ENCODE data around the gene CBLN2.

The CBLN2 gene

GRCh38 chr18:72588360-72588759, 44.2 kb upstream of the CBLN2 start (continued):
- TF ChIP-seq ZNF488 (tag by site-specific recombination; IDR thresholded peaks at IDR 0.05) (no peak), ZNF148 (tag by site-specific recombination; IDR thresholded peaks at IDR 0.05; ENCODE audit: borderline replicate concordance) (no peak), TRIM28 (IDR thresholded peaks at IDR 0.05; ENCODE audit: borderline replicate concordance, low read length) (no peak)

- TF ChIP-seq GFI1B (tag by site-specific recombination; IDR thresholded peaks at IDR 0.05): no peak
- H3K4me1 ChIP-seq (ENCODE audit: control insufficient read depth, insufficient read depth, low read length): no peaks in the 10 kb centered on the region
- CTCF ChIA-PET: no interaction called here
- no peaks in the 10 kb centered on the region for H3K36me3 ChIP-seq (ENCODE audit: control insufficient read depth in 2 of 2, insufficient read depth in 1 of 2, low read length in 2 of 2)
- H3K9me3 ChIP-seq (ENCODE audit: control insufficient read depth, insufficient read depth, low read depth, low read length): no peaks in the 10 kb centered on the region
- no peak overlapping the region for H3K4me3 ChIP-seq (ENCODE audit: low read depth, low read length)
- H3K27ac ChIP-seq (ENCODE audit: extremely low read depth, low read depth, low read length): no peak overlapping the region
- POLR2A ChIA-PET: no interaction called here
Observed at GRCh38 chr18:72584787-72585186, 40.6 kb upstream of the CBLN2 start.

GRCh38 chr18:72581976-72582375, 37.8 kb upstream of the CBLN2 start:
- Histone ChIP-seq H3K36me3 (ENCODE audit: control insufficient read depth in 2 of 2, insufficient read depth in 1 of 2, low read length in 2 of 2) (no peaks in the 10 kb centered on the region), H3K4me1 (ENCODE audit: control insufficient read depth, insufficient read depth, low read length) (no peaks in the 10 kb centered on the region), H3K27ac (ENCODE audit: extremely low read depth, low read depth, low read length) (no peak overlapping the region), H3K9me3 (ENCODE audit: control insufficient read depth, insufficient read depth, low read depth, low read length) (no peaks in the 10 kb centered on the region), H3K4me3 (ENCODE audit: low read depth, low read length) (no peak overlapping the region)
- CTCF ChIA-PET: interaction anchor here (0.8 kb wide), 1 partner anchor 35 kb away, joined by 3 read pairs; no protein-coding TSS in a partner anchor
- POLR2A ChIA-PET: no interaction called here
- TF ChIP-seq ZNF24 (tag by site-specific recombination; IDR thresholded peaks at IDR 0.05) (no peak), ZNF416 (tag by site-specific recombination; IDR thresholded peaks at IDR 0.05) (no peak), ZNF112 (tag by site-specific recombination; IDR thresholded peaks at IDR 0.05) (no peak), ELK4 (IDR thresholded peaks at IDR 0.05; ENCODE audit: borderline replicate concordance, low read depth, low read length) (no peak), ZNF335 (tag by site-specific recombination; conservative IDR thresholded peaks at IDR 0.05) (no peak), ZNF404 (tag by site-specific recombination; IDR thresholded peaks at IDR 0.05) (no peak), WT1 (tag by site-specific recombination; IDR thresholded peaks at IDR 0.05) (no peak), SP3 (tag by site-specific recombination; IDR thresholded peaks at IDR 0.05) (no peak), ZXDB (tag by site-specific recombination; IDR thresholded peaks at IDR 0.05) (no peak), ZNF433 (tag by site-specific recombination; IDR thresholded peaks at IDR 0.05; ENCODE audit: low read depth) (no peak), ZNF488 (tag by site-specific recombination; IDR thresholded peaks at IDR 0.05) (no peak)

GRCh38 chr18:72572896-72573295, 28.8 kb upstream of the CBLN2 start:
- H3K27ac ChIP-seq (ENCODE audit: extremely low read depth, low read depth, low read length): no peak overlapping the region
- H3K4me1 ChIP-seq (ENCODE audit: control insufficient read depth, insufficient read depth, low read length): no peaks in the 10 kb centered on the region
- TF ChIP-seq ZNF239 (tag by site-specific recombination; IDR thresholded peaks at IDR 0.05): no peak
- no peaks in the 10 kb centered on the region for H3K36me3 ChIP-seq (ENCODE audit: control insufficient read depth in 2 of 2, insufficient read depth in 1 of 2, low read length in 2 of 2)
- H3K9me3 ChIP-seq (ENCODE audit: control insufficient read depth, insufficient read depth, low read depth, low read length): no peaks in the 10 kb centered on the region
- POLR2A ChIA-PET: no interaction called here
- CTCF ChIA-PET: no interaction called here
- H3K4me3 ChIP-seq (ENCODE audit: low read depth, low read length): no peak overlapping the region
